GM18507 (cell line): Measurements from ENCODE around the gene MEAF6.

Source experiments
- DNase-seq: peaks from one replicate; pipeline ENCODE4 v3.0.0; 2011; ENCODE audit warnings: low read depth; ENCODE audit not compliant: insufficient read length; ENCODE audit errors: extremely low spot score
- FAIRE-seq: peaks from 2 replicates; lab custom pipeline; 2011; peaks lifted over from hg19 to GRCh38; lab: Jason Lieb, UNC

Gene MEAF6

DNA sequence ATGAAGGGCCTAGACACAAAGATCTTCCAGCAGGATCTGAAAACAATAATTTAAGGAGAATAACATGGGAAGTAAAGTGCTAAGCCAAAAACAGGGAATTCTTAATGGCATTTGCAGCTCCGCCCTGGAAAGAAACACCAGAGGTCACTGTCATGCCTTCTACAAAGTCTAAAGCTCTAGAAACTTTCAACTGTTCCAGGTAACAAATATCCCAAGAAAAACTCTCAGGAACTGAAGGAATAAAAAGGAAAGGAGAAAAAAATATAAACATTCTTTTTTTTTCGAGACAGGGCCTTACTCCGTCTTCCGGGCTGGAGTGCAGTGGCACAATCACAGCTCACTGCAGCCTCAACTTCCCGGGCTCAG, 27.0 kb downstream of the MEAF6 start:
- FAIRE-seq: no peak
- no peak for DNase-seq

GRCh38 chr1:37486680-37487618, 27.6 kb downstream of the MEAF6 start:
- peak; percentile 78 for FAIRE-seq
- peak; percentile 61 for DNase-seq

DNA sequence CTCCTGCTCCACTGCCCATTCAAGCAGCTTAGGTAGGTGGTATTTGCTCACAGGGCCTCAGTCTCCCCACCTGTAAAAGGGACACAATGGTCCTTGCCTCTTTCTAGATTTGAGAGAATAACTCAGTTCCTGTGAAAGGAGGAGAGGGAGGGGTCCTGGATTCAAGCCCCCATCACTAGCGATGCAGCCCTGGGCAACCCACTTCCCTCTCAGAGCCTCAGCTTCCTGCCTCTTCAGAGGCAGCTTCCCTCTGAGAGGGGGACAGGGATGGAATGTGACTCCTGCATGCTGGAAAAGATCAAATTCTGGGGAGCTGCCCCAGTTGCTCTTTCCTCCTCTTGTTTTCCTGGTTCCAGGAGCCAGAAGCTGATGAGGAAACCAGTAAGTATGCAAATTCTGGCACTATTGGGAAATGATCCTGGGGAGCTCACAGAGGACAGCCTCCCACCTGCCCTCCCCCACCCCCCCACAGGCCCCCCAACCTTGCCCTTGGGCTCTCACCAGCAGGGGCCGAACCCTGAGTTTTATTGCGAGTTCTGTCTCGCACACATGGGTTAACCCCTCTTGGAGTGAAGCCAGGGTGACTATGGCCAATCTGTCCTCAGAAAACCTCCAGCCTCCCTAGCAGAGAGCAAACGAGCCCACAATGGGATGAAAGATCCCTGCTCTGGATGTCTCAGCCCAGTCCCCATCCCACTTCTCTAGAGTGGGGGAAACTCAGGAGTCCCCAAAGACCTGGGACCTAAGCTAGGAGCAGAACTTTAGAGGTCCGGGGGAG, 28.5 kb downstream of the MEAF6 start:
- DNase-seq (no peak), FAIRE-seq (no peak)

DNA sequence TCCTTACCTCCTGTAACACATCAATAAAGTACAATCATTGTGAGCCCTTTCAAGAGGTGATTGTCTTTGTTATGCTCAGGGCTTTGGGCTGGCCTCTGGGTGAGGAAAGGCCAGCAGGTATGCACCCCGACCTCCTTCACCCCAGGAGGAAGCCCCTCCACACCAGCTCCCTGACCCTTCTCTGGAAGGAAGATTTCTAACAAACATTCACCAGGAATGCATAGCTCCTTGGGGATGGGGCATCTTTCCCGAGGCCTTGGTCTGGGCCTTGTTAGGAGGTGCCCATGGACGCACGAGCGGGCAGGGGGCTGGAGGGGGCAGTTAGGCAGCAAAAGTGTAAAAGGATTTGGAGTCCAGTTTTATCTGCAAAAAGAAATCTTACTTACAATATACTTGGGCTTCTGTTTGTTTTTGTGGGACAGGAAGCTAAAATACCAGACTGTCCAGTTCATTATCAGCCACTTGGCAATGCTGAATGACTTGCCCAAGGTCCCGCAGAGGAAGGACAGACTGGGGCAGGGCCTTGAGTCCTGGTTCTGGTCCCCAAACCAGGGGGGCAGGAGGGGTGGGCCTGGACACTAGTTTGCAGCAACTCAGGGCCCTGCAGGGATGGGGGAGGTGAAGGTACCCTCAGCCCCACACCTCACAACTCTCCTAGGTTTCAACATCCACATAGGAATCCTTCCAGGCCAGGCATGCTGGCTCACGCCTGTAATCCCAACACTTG, 30.1 kb downstream of the MEAF6 start:
- FAIRE-seq: no peak
- no peak for DNase-seq

DNA sequence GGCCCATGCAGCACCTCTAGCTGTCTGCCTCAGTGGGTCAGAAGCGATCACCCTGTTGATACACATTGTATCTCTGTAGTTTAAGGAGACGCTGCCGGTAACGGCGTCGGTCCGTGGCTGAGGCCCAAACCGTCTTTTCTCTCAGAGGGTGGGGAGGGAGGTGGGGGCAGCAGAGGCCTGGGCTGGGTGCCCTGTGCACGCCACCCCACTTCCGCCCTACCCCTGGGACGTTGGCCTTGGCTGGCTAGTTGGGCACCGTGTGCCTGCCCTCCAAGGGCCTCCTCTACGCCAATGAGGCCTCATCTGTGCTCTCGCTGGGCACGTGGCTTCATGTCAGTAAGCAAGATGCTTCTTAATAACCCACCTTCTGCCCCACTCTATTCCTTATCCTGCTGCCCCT, 30.8 kb downstream of the MEAF6 start:
- FAIRE-seq (no peak), DNase-seq (no peak)

DNA sequence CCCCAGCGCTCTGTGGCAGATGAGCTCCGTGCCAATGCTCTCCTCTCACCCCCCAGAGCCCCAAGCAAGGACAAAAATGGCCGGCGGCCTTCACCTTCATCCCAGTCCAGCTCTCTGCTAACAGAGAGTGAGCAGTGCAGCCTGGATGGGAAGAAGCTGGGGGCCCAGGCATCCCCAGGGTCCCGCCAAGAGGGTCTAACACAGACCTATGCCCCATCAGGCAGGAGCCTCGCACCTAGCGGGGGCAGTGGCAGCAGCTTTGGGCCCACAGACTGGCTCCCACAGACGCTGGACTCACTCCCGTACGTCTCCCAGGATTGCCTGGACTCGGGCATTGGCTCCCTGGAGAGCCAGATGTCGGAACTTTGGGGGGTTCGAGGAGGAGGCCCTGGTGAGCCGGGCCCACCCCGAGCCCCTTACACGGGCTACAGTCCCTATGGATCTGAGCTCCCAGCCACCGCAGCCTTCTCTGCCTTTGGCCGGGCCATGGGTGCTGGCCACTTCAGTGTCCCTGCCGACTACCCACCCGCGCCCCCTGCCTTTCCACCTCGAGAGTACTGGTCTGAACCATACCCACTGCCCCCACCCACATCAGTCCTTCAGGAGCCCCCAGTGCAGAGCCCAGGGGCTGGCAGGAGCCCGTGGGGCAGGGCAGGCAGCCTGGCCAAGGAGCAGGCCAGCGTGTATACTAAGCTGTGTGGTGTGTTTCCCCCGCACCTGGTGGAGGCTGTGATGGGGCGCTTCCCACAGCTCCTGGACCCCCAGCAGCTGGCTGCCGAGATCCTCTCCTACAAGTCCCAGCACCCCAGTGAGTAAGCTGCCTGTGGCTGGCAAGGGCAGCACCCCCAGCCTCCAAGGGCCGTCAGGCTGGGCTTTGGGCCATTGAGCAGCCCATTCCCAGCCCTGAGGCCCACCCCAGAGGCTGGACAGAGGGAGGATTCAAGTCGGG, 31.5 kb downstream of the MEAF6 start:
- no peak for FAIRE-seq

DNA sequence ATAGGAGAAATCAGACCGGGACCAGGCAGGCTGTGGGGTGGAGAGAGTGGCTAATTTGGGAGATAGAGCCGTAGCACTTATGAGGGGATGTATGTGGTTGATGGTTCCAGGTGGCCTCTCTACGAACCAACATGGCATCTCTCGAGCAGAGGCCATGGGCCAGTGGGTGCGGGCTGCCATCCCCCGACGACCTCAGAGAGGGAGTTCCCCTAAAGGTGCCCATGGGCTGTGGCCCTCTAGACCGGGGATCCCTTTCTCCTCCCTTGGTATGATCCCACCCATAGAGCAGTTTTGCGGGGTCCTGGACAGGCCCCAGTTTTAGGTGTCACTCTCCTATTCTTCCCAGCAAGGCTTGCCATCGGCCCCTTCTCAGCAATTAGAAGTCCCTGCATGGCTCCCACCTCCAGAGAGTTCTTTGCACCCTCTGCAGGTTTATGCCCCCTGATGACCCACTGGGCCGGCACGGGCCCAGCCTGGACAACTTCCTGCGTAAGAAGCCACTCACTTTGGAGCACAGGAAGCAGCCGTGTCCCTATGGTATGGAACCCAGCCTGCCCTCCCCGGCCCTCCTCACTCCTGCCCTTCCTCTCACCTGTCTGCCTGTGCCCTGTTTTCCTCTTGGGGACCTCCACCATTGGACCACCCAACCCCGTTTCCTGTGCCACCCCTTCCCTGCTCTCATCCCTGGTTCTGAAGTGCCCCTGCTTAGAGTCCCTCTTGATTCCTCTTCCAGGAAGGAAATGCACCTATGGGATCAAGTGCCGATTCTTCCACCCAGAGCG, 32.4 kb downstream of the MEAF6 start:
- no peak for DNase-seq
- no peak for FAIRE-seq

More for the DNA sequence above, 31.5 kb downstream of the MEAF6 start:
- DNase-seq: no peak

DNA sequence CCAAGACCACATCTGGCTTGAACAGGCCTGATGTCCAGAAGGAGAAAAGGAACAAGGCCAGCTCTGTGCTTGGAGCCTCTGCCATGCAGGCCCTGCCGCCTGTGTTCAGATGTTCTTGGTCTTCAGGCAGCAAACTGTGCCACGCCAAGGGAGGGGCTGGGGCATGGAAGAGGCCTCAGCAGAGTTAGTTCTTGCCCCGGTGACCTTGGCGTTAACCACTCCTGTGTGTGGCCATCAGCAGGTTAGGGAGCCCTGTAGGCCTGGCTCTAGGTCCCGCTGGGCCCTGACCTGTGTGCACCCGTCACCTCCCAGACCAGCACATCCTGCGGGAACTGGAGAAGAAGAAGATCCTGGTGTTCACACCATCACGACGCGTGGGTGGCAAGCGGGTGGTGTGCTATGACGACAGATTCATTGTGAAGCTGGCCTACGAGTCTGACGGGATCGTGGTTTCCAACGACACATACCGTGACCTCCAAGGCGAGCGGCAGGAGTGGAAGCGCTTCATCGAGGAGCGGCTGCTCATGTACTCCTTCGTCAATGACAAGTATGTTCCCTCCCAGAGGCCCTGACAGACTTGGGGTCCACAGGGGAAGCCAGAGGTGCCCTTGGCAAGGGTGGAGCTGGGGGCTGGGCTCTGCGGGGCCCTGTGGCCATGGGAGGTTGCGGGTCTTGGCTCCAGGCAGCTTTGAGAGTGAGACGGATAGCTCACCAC, 33.1 kb downstream of the MEAF6 start:
- no peak for FAIRE-seq
- DNase-seq: no peak

GRCh38 chr1:37480581-37481288, 33.8 kb downstream of the MEAF6 start:
- no peak for FAIRE-seq

GRCh38 chr1:37480125-37480466, 34.5 kb downstream of the MEAF6 start:
- DNase-seq (no peak), FAIRE-seq (no peak)

More at GRCh38 chr1:37480581-37481288, 33.8 kb downstream of the MEAF6 start:
- DNase-seq: no peak

GRCh38 chr1:37479255-37480124, 35.1 kb downstream of the MEAF6 start:
- peak; percentile 89 for FAIRE-seq

GRCh38 chr1:37478890-37479254, 35.7 kb downstream of the MEAF6 start:
- FAIRE-seq: no peak
- DNase-seq: no peak

More at GRCh38 chr1:37479255-37480124, 35.1 kb downstream of the MEAF6 start:
- peak; percentile 83 for DNase-seq

GRCh38 chr1:37478451-37478881, 36.1 kb downstream of the MEAF6 start:
- FAIRE-seq (no peak), DNase-seq (no peak)

GRCh38 chr1:37477946-37478345, 36.6 kb downstream of the MEAF6 start:
- DNase-seq (no peak), FAIRE-seq (no peak)

GRCh38 chr1:37477198-37477931, 37.2 kb downstream of the MEAF6 start:
- DNase-seq: peak; percentile 52
- peak; percentile 88 for FAIRE-seq
